ENCODE measurements around the gene TARS3. TPM values are rescaled to one million over a fixed set of nuclear protein-coding genes. Genes with fewer than 3 reads are reported as not detected.

The TARS3 gene
- total RNA-seq, 1 experiment from 2014 or later: 14.1 TPM

GRCh38 chr15:101614761-101615160 lies 109.5 kb downstream of the TARS3 start:
- no peak overlapping the region for H3K23ac ChIP-seq (ENCODE audit: insufficient read length, low read depth, low read length)
- no CpG with 5 or more reads among the region's 11 CpGs for WGBS (ENCODE audit: extremely low coverage, insufficient read length, low lambda C conversion rate)

More at GRCh38 chr15:101614761-101615160, 109.5 kb downstream of the TARS3 start:
- TF ChIP-seq, protein P1, sequence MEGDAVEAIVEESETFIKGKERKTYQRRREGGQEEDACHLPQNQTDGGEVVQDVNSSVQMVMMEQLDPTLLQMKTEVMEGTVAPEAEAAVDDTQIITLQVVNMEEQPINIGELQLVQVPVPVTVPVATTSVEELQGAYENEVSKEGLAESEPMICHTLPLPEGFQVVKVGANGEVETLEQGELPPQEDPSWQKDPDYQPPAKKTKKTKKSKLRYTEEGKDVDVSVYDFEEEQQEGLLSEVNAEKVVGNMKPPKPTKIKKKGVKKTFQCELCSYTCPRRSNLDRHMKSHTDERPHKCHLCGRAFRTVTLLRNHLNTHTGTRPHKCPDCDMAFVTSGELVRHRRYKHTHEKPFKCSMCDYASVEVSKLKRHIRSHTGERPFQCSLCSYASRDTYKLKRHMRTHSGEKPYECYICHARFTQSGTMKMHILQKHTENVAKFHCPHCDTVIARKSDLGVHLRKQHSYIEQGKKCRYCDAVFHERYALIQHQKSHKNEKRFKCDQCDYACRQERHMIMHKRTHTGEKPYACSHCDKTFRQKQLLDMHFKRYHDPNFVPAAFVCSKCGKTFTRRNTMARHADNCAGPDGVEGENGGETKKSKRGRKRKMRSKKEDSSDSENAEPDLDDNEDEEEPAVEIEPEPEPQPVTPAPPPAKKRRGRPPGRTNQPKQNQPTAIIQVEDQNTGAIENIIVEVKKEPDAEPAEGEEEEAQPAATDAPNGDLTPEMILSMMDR (conservative IDR thresholded peaks at IDR 0.05): no peak
- Histone ChIP-seq H3K23me2 (ENCODE audit: insufficient read length, low read depth, low read length, poor library complexity, severe bottlenecking) (no peaks in the 10 kb centered on the region), H4K5ac (ENCODE audit: insufficient read length, low read depth, low read length) (no peak overlapping the region), H3K79me1 (ENCODE audit: insufficient read depth, low read depth, low read length, poor library complexity, severe bottlenecking) (no peaks in the 10 kb centered on the region), H2BK20ac (ENCODE audit: low read depth, low read length, poor library complexity, severe bottlenecking) (no peak overlapping the region), H2BK12ac (ENCODE audit: insufficient read length, low read depth, low read length) (no peak overlapping the region), H3K79me2 (ENCODE audit: insufficient read depth, low read length) (no peaks in the 10 kb centered on the region), H3T11ph (ENCODE audit: low read length) (no peak overlapping the region), H3K9ac (ENCODE audit: extremely low read depth, insufficient read length, low read length) (no peak overlapping the region), H3K27me3 (ENCODE audit: insufficient read depth, low read length) (no peaks in the 10 kb centered on the region; the same call in 1 of the 2 replicates), H2BK15ac (ENCODE audit: low read depth, low read length) (no peak overlapping the region), H4K20me1 (ENCODE audit: control insufficient read depth, insufficient read depth, insufficient read length) (no peaks in the 10 kb centered on the region), H4K91ac (ENCODE audit: insufficient read length, low read depth, low read length) (no peak overlapping the region), H3K56ac (ENCODE audit: insufficient read length, low read depth, low read length) (no peak overlapping the region), H3K9me3 (ENCODE audit: control insufficient read depth, low read depth, low read length) (no peaks in the 10 kb centered on the region), H4K8ac (replicated peaks; ENCODE audit: insufficient read length, low read depth, low read length) (no peak overlapping the region), H3K4ac (ENCODE audit: low read depth, low read length) (no peak overlapping the region), H2BK120ac (ENCODE audit: low read depth, low read length, poor library complexity, severe bottlenecking) (no peak overlapping the region), H3K4me1 (ENCODE audit: insufficient read depth, low read length) (peaks cover 5% of the 10 kb centered on the region; the same call in 1 of the 2 replicates), H3K4me2 (ENCODE audit: insufficient read depth, insufficient read length, low read length) (no peak overlapping the region), H2AFZ (ENCODE audit: low read length) (no peak overlapping the region), H2BK5ac (ENCODE audit: insufficient read length, low read length) (no peak overlapping the region), H3K18ac (ENCODE audit: insufficient read length, low read depth, low read length) (no peak overlapping the region), H3K27ac (ENCODE audit: insufficient read length, low read depth, low read length) (no peak overlapping the region), H3K14ac (ENCODE audit: insufficient read depth, low read length) (no peak overlapping the region), H2AK5ac (ENCODE audit: insufficient read length, low read length) (no peak overlapping the region)
- Mint-ChIP-seq H3K4me1 (peaks cover 24 to 43% of the 10 kb centered on the region in 2 experiments), H3K27ac (no peak overlapping the region), H3K9me3 (no peaks in the 10 kb centered on the region), H3K27me3 (ENCODE audit: low read depth) (peaks cover 23% of the 10 kb centered on the region), H3K36me3 (ENCODE audit: insufficient read depth in 1 of 3, low read depth in 3 of 3) (no peaks in the 10 kb centered on the region), H3K4me3 (no peak overlapping the region)
- no peak for DNase-seq
